HEK293T (cell line): Measurements from ENCODE around the gene ADIRF.
A peak's percentile ranks its signal among the peaks of the same experiment; 100 is the strongest.
"Not testable (repeated sequence)": the region's sequence is repeated elsewhere in the genome, so short reads cannot be mapped to it uniquely, and the experiment has no call there.

Source experiments
- CTCF ChIA-PET: fragments of 350-600 bp; formaldehyde crosslinking; extraction: SDS; loops from one replicate; lab custom pipeline; 2021; ENCODE audit warnings: antibody characterized with exemption, inconsistent platforms; lab: Yijun Ruan, JAX
- POLR2A ChIA-PET: fragments of 350-600 bp; formaldehyde crosslinking; extraction: SDS; loops from one replicate; lab custom pipeline; 2020; ENCODE audit warnings: antibody characterized with exemption, inconsistent platforms; lab: Yijun Ruan, JAX
- DNase-seq: peaks from one replicate; pipeline ENCODE4 v3.0.0; 2012; ENCODE audit warnings: mixed read lengths; ENCODE audit errors: extremely low spot score
- ARNT ChIP-seq: fragments of 450-650 bp; IDR thresholded peaks from 2 replicates; pipeline ENCODE4 v1.6.1; 2017; ENCODE audit warnings: mild to moderate bottlenecking
- BHLHE40 ChIP-seq: fragments of 450-650 bp; IDR thresholded peaks from 2 replicates; pipeline ENCODE4 v1.6.1; 2016; ENCODE audit warnings: mild to moderate bottlenecking, moderate library complexity, borderline replicate concordance
- CTBP1 ChIP-seq: fragments of 450-650 bp; IDR thresholded peaks from 2 replicates; pipeline ENCODE4 v1.6.1; 2016; ENCODE audit warnings: borderline replicate concordance
- ELF4 ChIP-seq: fragments of 450-650 bp; IDR thresholded peaks from 2 replicates; pipeline ENCODE4 v1.6.1; 2017; ENCODE audit warnings: antibody characterized with exemption
- FOXA1 ChIP-seq: fragments of 450-650 bp; IDR thresholded peaks from 2 replicates; pipeline ENCODE4 v1.6.1; 2016; ENCODE audit warnings: mild to moderate bottlenecking
- FOXK2 ChIP-seq: fragments of 450-650 bp; IDR thresholded peaks from 2 replicates; pipeline ENCODE4 v1.6.1; 2016; ENCODE audit warnings: mild to moderate bottlenecking
- FOXM1 ChIP-seq: fragments of 450-650 bp; IDR thresholded peaks from 2 replicates; pipeline ENCODE4 v1.6.1; 2017; ENCODE audit warnings: mild to moderate bottlenecking, borderline replicate concordance
- HDGF ChIP-seq: fragments of 450-650 bp; IDR thresholded peaks from 2 replicates; pipeline ENCODE4 v1.6.1; 2017; ENCODE audit warnings: antibody characterized with exemption, borderline replicate concordance
- L3MBTL2 ChIP-seq: fragments of 450-650 bp; conservative IDR thresholded peaks from 2 replicates; pipeline ENCODE4 v1.6.1; 2016; ENCODE audit warnings: mild to moderate bottlenecking
- LEF1 ChIP-seq: fragments of 450-650 bp; IDR thresholded peaks from 2 replicates; pipeline ENCODE4 v1.6.1; 2017; ENCODE audit warnings: mild to moderate bottlenecking, borderline replicate concordance
- NFRKB ChIP-seq: fragments of 450-650 bp; IDR thresholded peaks from 2 replicates; pipeline ENCODE4 v1.6.1; 2016; ENCODE audit warnings: mild to moderate bottlenecking, moderate library complexity
- PKNOX1 ChIP-seq: fragments of 450-650 bp; IDR thresholded peaks from 2 replicates; pipeline ENCODE4 v1.6.1; 2016
- SP1 ChIP-seq: fragments of 450-650 bp; IDR thresholded peaks from 2 replicates; pipeline ENCODE4 v1.6.1; 2017
- SUZ12 ChIP-seq: fragments of 450-650 bp; IDR thresholded peaks from 2 replicates; pipeline ENCODE4 v1.6.1; 2016; ENCODE audit warnings: mild to moderate bottlenecking
- TARDBP ChIP-seq: fragments of 450-650 bp; IDR thresholded peaks from 2 replicates; pipeline ENCODE4 v1.6.1; 2016
- ZNF384 ChIP-seq: fragments of 450-650 bp; IDR thresholded peaks from 2 replicates; pipeline ENCODE4 v1.6.1; 2016

ADIRF gene

DNA sequence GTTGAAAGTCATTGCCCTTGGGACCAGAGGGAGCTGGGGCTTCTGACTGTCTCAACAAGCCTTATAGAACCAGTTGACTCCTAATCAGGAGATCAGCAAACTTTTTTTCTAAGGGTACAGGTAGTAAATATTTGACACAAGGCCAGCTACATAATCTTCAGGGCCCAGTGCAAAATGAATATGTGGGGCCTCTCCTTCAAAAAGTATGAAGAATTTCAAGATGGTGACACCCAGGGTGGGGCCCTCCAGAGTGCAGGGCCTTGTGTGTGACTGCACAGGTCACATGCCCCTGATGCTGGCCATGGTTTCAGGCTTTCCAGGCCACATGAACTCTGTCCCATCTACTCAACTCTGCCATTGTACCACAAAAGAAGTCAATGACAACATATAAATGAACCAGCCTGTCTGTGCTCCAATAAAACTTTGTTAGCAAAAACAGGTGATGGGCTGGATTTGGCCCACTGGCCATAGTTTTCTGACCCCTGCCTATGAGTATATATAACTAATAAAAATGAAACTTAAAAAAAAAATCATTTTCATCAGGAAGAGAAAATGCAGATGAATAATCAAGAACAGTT lies 17.0 kb upstream of the ADIRF start:
- DNase-seq, result no peak
- ChIA-PET CTCF (no interaction called here), POLR2A (no interaction called here)
- TF ChIP-seq FOXM1 (no peak), NFRKB (no peak), SUZ12 (no peak), FOXK2 (no peak), ZNF384 (no peak), ARNT (no peak), SP1 (no peak), TARDBP (no peak), PKNOX1 (no peak), FOXA1 (no peak), ELF4 (no peak)

- TF ChIP-seq BHLHE40 (no peak), LEF1 (no peak), TARDBP (no peak), HDGF (no peak), FOXK2 (no peak), FOXM1 (no peak), SP1 (no peak), ELF4 (no peak), SUZ12 (no peak)
- DNase-seq, result no peak
- POLR2A ChIA-PET, result no interaction called here
- CTCF ChIA-PET, result no interaction called here
Measured at GRCh38 chr10:86952106-86952505, 16.2 kb upstream of the ADIRF start.

DNA sequence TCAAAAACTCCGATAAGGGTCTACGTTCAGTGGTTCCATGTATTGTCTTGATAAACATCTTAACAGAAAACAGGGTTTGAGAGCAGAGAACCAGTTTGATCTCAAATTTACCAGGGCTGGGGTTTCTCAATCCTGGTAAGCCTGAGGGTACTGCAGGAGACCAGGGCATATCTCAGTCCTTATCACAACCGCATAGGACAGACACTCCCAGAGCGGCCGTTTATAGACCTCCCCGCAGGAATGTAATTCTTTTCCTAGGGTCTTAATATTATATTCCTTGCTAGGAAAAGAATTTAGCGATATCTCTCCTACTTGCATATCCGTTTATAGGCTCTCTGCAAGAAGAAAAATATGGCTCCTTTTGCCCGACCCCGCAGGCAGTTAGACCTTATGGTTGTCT lies 15.6 kb upstream of the ADIRF start:
- DNase-seq, CTCF ChIA-PET, POLR2A ChIA-PET: not testable (repeated sequence)

DNA sequence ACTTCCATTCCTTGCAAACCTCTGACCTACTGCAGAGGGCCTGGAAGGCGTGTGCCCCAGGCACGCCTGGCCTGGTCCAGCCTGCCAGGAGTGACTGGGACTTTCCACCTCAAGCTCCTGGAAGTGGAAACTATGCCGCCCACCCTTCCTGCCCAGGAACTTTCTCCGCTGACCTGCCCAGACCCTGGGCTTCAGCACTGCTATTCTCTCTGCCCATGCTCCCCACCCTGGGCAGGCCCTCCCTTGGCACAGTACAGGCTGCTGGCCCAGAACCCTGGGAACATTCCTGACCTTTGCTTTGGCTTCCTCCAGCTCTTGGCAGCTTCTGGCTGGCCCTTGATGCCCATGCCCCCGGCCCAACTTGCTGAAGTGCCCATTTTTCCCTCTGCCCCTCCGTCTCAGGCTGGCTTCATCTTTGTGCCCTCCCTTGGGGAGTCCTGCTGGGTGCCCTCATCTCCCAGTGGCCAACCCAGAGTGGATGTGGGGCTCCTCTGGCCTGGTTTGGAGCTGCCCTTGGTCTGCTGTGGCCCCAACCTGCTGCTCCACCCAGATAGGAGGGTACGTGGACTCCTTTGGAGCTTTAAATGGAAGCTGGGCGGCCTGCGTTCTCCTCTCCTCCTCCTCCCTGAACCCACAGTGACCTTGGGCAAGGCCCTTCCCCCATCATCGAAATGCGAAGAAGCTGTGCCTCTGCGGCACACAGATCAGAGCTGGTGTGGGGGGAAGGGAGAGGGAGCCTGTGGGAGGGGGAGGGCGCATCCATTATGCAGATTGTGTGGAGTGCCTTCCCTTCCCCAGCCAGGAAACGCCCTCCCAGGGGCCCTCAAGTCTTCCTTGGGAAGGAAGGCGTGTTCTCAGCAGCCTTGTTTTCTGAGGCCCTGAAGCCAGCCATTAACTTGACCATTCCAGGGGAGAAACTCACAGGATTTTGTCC lies 14.3 kb upstream of the ADIRF start:
- DNase-seq, result peak; percentile 46
- CTCF ChIA-PET, result interaction anchor here (1.0 to 1.6 kb wide), 2 partner anchors 9 to 15 kb away, joined by 5 to 10 read pairs; no protein-coding TSS in a partner anchor
- POLR2A ChIA-PET, result interaction anchor here (0.7 to 1.2 kb wide), 2 partner anchors 34 to 77 kb away, joined by 3 read pairs; no protein-coding TSS in a partner anchor
- TF ChIP-seq L3MBTL2 (no peak), SP1 (no peak)

GRCh38 chr10:86954681-86955500 lies 13.4 kb upstream of the ADIRF start:
- TF ChIP-seq ELF4 (no peak), SUZ12 (no peak), FOXM1 (no peak), FOXK2 (no peak), PKNOX1 (no peak), L3MBTL2 (no peak)
- ChIA-PET POLR2A (interaction anchor here (0.7 to 1.2 kb wide), 2 partner anchors 33 to 78 kb away, joined by 3 read pairs; no protein-coding TSS in a partner anchor), CTCF (interaction anchor here (1.0 to 1.6 kb wide), 3 partner anchors 9 to 15 kb away, joined by 3 to 10 read pairs (median 5); no protein-coding TSS in a partner anchor)
- no peak for DNase-seq

DNA sequence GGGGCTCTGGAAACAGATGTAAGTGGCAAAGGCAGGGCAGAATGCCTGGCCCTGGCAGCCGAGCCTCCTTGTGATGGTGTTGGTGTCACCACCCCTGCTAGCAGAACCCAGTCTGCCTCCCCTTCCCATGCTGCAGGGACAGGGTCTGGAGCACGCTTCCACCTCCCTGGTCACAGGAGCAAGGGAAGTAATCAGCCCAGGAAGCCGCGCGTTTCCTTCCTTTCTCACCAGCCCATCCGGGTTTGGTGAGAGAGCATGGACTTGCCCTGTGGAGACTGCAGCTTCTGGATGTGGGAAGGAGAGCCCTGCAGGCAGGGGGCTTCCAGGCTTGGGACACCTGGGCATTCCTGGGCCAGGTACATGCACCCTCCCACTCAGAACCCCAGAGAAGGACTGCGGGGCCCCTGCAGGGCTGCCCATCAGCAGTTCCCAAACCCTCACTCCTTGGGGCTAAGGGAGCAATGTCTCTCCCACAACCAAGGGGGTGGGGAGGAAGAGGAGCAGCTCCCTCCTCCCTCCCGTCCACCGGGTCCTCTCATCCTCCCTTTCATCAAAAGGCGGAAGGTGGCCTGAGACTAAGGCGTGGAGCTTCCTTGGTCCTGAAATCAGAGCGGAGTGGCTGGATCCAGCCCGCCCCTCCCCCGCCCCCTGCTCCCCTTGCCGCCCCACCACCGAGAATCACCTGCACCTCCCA lies 12.6 kb upstream of the ADIRF start:
- ChIA-PET POLR2A (no interaction called here), CTCF (interaction anchor here (1.0 to 1.6 kb wide), 3 partner anchors 10 to 16 kb away, joined by 3 to 10 read pairs (median 5); no protein-coding TSS in a partner anchor)
- no peak for TF ChIP-seq ARNT
- no peak for TF ChIP-seq FOXK2
- TF ChIP-seq NFRKB, result no peak
- TF ChIP-seq SUZ12, result no peak
- TF ChIP-seq ELF4, result no peak
- TF ChIP-seq TARDBP, result no peak
- no peak for TF ChIP-seq CTBP1
- TF ChIP-seq ZNF384, result no peak
- no peak for TF ChIP-seq BHLHE40
- no peak for DNase-seq
